ENCODE data around the gene C20orf173. TPM values are rescaled to one million over a fixed set of nuclear protein-coding genes. Genes with fewer than 3 reads are reported as not detected.
"Not testable (repeated sequence)": the region's sequence is repeated elsewhere in the genome, so short reads cannot be mapped to it uniquely, and the experiment has no call there.

Gene C20orf173
- total RNA-seq, 2 donors from 2014 or later: not detected

DNA sequence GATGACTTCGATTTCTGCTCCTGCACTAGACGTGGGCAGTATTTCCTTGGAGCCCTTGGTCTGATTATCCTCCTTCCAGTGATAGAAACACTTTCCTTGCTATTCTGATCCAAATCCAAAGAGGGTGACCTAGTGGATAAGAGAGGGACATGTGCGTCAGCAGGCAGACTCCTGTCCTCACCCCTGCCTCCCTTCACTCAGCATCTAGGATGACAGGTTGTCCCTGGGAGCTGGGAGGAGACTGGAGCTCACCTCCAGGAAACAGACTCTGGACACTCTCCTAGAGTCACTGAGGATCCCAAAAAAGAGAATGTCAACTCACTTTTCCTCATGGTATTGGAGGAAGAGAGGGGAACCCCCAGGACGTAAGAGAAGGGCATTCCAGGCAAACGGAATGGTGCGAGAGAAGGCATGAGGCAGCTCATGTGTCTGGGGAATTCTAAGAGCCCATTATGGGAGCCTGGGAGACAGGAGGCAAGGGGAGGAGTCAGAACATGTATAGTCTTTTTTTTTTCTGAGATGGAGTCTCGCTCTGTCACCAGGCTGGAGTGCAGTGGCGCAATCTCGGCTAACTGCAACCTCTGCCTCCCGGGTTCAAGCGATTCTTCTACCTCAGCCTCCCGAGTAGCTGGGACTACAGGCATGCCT is 2.2 kb downstream of the C20orf173 start:
- H3K4me3 ChIP-seq: no peak overlapping the region
- no peaks in the 10 kb centered on the region for H3K27me3 ChIP-seq
- no peaks in the 10 kb centered on the region for H3K36me3 ChIP-seq
- TF ChIP-seq, protein P1, sequence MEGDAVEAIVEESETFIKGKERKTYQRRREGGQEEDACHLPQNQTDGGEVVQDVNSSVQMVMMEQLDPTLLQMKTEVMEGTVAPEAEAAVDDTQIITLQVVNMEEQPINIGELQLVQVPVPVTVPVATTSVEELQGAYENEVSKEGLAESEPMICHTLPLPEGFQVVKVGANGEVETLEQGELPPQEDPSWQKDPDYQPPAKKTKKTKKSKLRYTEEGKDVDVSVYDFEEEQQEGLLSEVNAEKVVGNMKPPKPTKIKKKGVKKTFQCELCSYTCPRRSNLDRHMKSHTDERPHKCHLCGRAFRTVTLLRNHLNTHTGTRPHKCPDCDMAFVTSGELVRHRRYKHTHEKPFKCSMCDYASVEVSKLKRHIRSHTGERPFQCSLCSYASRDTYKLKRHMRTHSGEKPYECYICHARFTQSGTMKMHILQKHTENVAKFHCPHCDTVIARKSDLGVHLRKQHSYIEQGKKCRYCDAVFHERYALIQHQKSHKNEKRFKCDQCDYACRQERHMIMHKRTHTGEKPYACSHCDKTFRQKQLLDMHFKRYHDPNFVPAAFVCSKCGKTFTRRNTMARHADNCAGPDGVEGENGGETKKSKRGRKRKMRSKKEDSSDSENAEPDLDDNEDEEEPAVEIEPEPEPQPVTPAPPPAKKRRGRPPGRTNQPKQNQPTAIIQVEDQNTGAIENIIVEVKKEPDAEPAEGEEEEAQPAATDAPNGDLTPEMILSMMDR (IDR thresholded peaks at IDR 0.05): no peak
- no peak overlapping the region for H3K27ac ChIP-seq
- DNase-seq (ENCODE audit: low spot score): no peak
- H3K4me1 ChIP-seq: no peaks in the 10 kb centered on the region
- no peaks in the 10 kb centered on the region for H3K9me3 ChIP-seq

DNA sequence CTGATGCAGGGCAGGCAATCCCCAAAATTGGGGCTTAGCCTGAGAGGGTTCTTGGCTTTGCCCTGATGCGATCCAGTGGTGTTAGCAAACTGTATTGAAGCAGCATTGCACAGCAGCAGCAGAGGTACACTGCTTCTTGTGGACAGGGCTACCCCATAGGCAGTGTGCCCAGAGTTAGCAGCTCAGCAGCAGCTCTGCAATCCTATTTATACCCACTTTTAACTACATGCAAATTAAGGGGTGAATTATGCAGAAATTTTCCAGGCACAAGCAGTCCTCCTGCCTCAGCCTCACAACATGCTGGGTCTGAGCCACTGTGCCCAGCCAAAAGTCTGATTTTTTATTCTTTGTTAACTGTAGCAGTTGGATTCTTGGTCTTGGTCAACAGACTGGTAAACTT is 3.8 kb downstream of the C20orf173 start:
- H3K27me3 ChIP-seq: no peaks in the 10 kb centered on the region
- H3K4me1 ChIP-seq: no peaks in the 10 kb centered on the region
- H3K27ac ChIP-seq: no peak overlapping the region
- TF ChIP-seq, protein P1 (IDR thresholded peaks at IDR 0.05): no peak
- no peaks in the 10 kb centered on the region for H3K36me3 ChIP-seq
- H3K4me3 ChIP-seq: no peak overlapping the region
- no peaks in the 10 kb centered on the region for H3K9me3 ChIP-seq
- DNase-seq (ENCODE audit: low spot score): no peak

DNA sequence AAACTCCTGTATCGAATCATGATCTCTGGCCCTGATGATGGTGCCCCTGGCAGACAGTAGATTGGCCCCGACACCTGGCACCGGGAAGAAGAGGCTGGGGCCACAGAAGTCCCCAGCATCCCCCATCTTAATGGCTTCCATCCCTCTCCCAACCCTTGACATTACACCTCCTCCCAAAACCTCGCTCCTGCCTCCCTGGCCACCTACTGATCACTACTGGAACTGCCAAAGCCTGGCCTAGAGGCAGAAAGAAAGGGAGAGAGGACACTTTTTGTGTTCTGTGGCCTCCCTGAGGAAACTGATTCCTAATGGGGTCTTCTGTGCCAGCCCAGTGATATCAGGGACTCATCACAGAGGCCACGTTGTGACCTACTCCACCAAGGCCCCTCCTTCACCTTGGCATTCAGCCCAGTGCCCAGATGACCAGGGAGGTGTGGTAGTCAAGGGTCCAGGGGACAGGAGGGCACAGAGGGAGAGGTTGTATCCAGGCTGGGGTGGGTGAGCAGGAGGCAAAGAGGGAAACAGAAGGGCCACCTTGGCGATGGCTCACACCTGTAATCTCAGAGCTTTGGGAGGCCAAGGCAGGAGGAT is 6.1 kb downstream of the C20orf173 start:
- no peak for DNase-seq (ENCODE audit: low spot score)
- TF ChIP-seq, protein P1 (IDR thresholded peaks at IDR 0.05): peak in 1 of 2 donors; percentile 41
- Histone ChIP-seq H3K36me3 (no peaks in the 10 kb centered on the region), H3K9me3 (no peaks in the 10 kb centered on the region), H3K27me3 (no peaks in the 10 kb centered on the region), H3K4me3 (no peak overlapping the region), H3K4me1 (no peaks in the 10 kb centered on the region), H3K27ac (no peak overlapping the region)

DNA sequence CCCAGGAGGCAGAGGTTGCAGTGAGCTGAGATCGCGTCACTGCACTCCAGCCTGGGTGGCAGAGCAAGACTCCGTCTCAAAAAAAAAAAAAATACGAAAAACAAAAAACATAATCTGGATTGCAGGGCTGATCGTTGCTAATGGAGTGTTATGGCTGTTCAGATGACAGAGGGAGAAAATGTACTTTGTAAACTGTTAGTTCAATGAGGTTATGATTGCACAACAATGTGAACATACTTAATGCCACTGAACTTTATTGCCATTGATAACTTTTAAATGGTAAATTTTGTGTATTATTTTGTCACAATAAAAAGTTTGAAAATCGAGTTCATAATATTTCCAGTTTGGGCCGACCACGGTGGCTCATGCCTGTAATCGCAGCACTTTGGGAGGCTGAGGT is 10.5 kb downstream of the C20orf173 start:
- no peak for DNase-seq (ENCODE audit: low spot score)
- H3K27me3 ChIP-seq: no peaks in the 10 kb centered on the region
- no peak overlapping the region for H3K4me3 ChIP-seq
- H3K9me3 ChIP-seq: no peaks in the 10 kb centered on the region
- H3K36me3 ChIP-seq: no peaks in the 10 kb centered on the region
- H3K27ac ChIP-seq: no peak overlapping the region
- H3K4me1 ChIP-seq: peaks cover 0 to 8% of the 10 kb centered on the region in 2 donors
- TF ChIP-seq, protein P1 (IDR thresholded peaks at IDR 0.05): no peak

DNA sequence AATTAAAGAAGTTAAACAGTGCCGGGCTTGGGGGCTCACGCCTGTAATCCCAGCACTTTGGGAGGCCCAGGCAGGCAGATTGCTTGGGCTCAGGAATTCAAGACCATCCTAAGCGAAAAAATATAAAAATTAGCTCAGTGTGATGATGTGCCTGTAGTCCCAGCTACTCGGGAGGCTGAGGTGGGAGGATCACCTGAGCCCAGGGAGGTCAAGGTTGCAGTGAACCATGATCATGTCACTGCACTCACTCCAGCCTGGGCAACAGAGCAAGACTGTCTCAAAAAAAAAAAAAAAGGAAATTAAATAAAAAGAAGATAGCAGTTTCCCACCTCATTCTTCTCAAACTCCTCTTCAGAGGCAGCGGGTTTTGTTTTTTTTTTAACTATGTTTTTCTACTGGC is 11.7 kb downstream of the C20orf173 start:
- H3K27me3 ChIP-seq; H3K27ac ChIP-seq; DNase-seq (ENCODE audit: low spot score); H3K4me1 ChIP-seq; H3K9me3 ChIP-seq; H3K4me3 ChIP-seq; H3K36me3 ChIP-seq: not testable (repeated sequence)

DNA sequence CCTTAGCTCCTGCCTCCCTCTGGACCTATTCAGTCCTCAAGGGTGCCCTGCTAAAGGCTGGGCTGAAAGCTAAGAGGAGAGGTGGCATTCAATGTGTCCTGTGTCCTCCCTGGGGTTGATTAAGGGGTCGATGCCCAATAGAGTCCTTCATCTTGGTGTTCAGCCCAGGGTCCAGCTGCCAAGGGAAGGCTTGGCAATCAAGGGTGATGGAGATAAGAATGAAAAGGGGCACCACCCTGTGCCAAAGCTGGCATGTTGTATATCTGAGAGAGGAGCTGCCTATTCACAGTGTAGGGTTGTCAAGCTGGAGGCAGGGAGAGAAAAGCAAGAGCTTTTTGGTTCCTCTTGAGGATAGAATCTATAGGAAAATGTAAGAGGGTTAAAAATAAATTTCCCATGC is 12.3 kb downstream of the C20orf173 start:
- H3K9me3 ChIP-seq: no peaks in the 10 kb centered on the region
- no peak for DNase-seq (ENCODE audit: low spot score)
- H3K27me3 ChIP-seq: no peaks in the 10 kb centered on the region
- H3K4me3 ChIP-seq: no peak overlapping the region
- TF ChIP-seq, protein P1 (IDR thresholded peaks at IDR 0.05): no peak
- H3K4me1 ChIP-seq: peaks cover 0 to 8% of the 10 kb centered on the region in 2 donors
- no peaks in the 10 kb centered on the region for H3K36me3 ChIP-seq
- no peak overlapping the region for H3K27ac ChIP-seq

Data from right atrium auricular region (tissue), 2 donors.